H1 (cell line): ENCODE data around the gene RUNX1. TPM values are rescaled to one million over a fixed set of nuclear protein-coding genes. Genes with fewer than 3 reads are reported as not detected.

ENCODE experiments used
- CTCF ChIP-seq, 3 experiments: IDR thresholded peaks; 1 replicate in 2 of 3; 2 replicates in 1 of 3; pipeline versions ENCODE4 v1.5.1 to v1.6.1; 2011; ENCODE audit warnings: low read length in 3 of 3, mild to moderate bottlenecking in 3 of 3, inconsistent platforms in 2 of 3, low read depth in 1 of 3, moderate library complexity in 1 of 3; ENCODE audit not compliant: insufficient read depth in 1 of 3; ENCODE audit errors: control extremely low read depth in 1 of 3
- polyA plus RNA-seq, 7 experiments: library from polyadenylated mRNA; depleted of rRNA in 3 of 7; stranded (reverse) in 5 of 7; unstranded in 2 of 7; fragments of >200 nt in 5 of 7; fragments of 200-250 nt in 2 of 7; gene quantifications; 1 replicate in 5 of 7; 2 replicates in 1 of 7; 4 replicates in 1 of 7; pipeline versions ENCODE4 v1.2.1 to v1.2.3, GENCODE V29; 2011 to 2013; ENCODE audit warnings: missing spikeins in 2 of 7, mixed read lengths in 2 of 7
- total RNA-seq: library from RNA; stranded (reverse); fragmentation: NEBNext Ultra II Directional; extraction: Animal tissue kit (Norgen Biotek cat#: 25700); gene quantifications from 2 replicates; pipeline ENCODE4 v1.2.1, GENCODE V29; 2021

Gene RUNX1
- total and polyA plus RNA-seq, 2 of the 8 experiments (the other 6 are each of a cell fraction or from before 2014, with no cell fraction given), result 0.20 to 0.60 TPM

- TF ChIP-seq CTCF (IDR thresholded peaks at IDR 0.05; ENCODE audit: control extremely low read depth in 1 of 3, insufficient read depth in 1 of 3, low read depth in 1 of 3, low read length in 3 of 3), result no peak
These were observed 121.1 kb downstream of the RUNX1 start (continued) for GRCh38 chr21:34927992-34928391.
